GM08714 (cell line): ENCODE measurements around the gene C1QTNF12.

Source experiments
- H3K4me3 ChIP-seq: fragments of 200-500 bp; sonication (Bioruptor generic); 2 replicates; pipeline ENCODE4 v1.5.1; 2014; ENCODE audit warnings: mild to moderate bottlenecking, low read length, inconsistent platforms
- ZNF274 ChIP-seq: IDR thresholded peaks from 2 replicates; pipeline ENCODE4 v1.6.1; 2012; ENCODE audit warnings: mild to moderate bottlenecking, low read depth, low read length

Gene C1QTNF12

DNA sequence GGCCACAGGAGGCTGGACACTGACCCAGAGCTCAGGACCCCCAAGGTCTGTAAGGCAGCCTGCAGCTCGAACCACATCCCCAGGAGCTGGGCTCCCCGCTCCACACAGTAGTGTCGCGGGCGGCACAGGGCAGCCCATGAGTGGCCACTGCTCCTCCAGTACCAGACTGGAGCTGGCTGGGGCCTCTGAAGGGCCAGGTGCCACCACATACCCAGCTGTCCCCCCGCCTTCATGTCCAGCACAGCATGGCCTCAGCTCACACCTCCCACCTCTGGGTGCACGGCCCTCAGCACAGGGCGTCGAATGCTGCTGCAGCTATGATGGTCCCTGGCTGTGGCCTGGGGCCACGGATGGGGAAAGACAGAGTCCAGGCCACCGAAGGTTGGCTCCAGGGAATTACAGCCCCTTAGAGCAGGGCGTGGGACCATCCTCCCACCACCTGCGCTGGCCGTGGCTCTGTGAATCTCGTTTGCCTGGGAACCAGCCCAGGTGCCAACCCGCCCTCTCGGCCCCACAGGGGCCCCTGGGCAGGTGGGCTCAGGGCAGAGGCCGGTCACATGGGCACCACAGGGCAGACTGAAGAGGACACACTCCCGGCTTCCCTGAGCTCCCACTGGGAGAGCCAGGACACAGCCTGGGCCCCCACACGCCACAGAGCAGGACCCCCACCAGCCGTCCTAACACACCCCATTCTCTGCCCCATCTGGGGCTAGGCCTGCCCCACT is 30.5 kb downstream of the C1QTNF12 start:
- H3K4me3 ChIP-seq: no peak overlapping the region
- TF ChIP-seq ZNF274: no peak

DNA sequence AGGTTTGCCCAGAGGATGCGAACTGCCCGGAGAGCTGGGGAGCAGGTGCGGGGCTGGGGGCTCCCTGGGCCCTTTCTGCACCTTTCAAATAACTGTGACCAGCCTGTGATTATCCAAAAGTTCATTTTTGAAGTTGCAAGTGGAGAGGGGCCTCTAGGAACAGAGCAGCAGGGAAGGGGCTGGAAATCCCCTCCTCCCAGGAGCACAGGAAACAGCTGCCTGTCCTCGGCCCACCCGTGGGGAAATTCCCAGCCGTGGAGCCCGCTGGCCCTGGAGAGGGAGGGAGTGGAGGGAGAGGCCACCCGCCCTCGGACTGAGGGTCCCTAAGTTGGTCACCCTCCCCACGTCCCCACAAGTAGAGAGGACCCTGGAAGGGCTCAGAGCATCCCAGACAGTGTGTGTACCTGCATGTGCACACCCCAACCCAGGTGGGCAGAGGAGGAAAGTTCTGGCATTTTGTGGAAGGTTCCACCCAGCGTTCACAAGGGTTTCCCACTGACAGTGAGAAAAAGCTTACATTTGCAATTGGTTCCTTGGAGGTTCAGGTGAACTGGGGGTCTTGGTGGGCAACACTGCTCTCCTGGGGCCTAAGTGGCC is 31.3 kb downstream of the C1QTNF12 start:
- H3K4me3 ChIP-seq: no peak overlapping the region
- TF ChIP-seq ZNF274: no peak

DNA sequence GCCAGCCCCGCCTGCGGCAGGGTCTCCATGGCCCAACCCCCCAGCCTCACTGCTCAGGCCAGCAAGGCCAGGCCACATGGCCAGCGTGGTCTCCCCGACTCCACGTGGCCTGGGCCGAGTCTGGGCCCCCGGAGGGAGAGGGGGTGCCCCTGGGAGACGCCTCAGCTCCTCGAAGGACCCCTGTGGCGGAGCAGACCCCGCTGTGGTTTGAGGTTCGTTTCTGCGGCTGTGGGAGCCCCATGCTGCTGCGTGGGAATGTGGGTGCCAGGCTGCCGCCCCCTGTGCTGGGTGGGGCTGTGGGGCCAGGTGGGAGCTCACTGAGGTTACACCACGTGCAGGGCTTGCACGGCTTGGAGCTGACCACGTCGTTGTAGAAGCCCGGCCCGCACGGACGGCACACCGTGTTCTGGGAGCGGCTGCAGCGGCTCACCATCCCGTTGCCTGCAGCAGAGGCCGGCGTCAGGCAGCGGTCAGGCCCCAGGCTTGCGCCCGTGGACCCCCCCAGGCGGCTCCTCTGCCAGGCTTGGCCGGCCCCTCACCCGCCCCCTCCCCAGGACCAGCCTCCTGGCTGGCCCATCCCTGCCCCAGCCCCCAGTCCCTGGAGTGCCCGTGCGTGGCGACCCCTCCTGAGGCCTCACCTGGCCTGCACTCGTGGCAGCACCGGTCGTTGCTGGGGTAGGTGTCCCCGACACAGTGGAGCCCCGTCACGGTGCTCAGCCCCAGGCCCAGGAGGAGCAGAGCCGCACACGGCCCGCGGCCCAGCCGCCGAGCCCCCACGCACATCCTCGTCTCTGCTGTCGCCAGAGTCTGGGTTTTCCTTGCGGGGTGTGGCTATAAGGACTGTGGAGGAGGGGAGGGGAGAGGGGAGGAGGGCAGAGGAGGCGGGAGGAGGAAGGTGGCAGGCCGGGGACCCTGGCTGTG is 32.9 kb downstream of the C1QTNF12 start, which contains the start of gene TNFRSF4:
TNFRSF4 (minus strand) TSS at position 809 of the 921 bp plus-strand sequence; CDS start at position 783, 26 bp downstream.
- no peak within 1 kb of the TSS for H3K4me3 ChIP-seq
- no peak for TF ChIP-seq ZNF274

GRCh38 chr1:1212780-1213344 is 33.7 kb downstream of the C1QTNF12 start:
- TF ChIP-seq ZNF274: no peak
- no peak overlapping the region; the same call in 1 of the 2 replicates for H3K4me3 ChIP-seq

DNA sequence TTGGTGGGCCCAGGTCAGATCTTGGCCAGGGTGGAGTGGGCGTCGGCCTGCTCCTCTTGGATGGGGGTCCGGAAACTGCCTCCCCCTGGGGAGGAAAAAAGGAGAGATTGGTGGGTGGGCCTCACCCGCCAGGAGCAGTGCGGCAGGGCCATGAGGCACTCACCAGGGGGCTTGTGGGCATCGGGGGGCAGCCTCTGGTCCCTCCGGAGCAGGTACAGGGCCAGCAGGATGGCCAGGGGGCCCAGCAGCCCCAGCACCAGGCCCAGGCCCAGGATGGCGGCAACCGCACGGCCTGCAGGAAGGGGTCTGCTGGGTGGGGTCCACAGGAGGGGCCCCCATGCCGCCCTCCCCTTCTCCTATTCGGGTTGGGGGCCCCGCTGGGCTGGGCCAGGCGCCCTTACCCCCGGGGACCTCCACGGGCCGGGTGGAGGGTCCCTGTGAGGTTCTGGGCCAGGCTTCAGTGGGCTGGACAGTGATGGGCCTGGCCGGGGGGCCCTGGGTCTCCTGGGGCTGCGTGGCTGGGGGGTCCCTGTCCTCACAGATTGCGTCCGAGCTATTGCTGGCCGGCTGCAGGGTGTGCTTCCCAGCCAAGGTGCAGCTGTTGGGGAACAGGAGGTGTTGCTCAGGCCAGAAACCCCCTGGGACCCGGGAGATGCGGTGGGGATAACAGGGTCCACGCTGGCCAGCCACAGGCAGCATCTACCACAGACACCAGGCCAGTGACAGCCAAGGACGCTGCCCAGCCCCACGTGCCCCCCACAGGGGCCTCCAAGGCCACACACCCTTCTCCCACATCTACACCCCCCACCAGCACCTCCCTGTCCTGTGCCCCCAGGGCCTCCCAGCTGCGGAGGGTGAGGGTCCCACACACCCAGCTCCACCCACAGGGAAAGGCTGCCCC is 34.7 kb downstream of the C1QTNF12 start:
- no peak overlapping the region for H3K4me3 ChIP-seq
- TF ChIP-seq ZNF274: no peak

- no peak overlapping the region for H3K4me3 ChIP-seq
These were observed 35.6 kb downstream of the C1QTNF12 start for GRCh38 chr1:1210726-1211540.

GRCh38 chr1:1208713-1209433 is 37.6 kb downstream of the C1QTNF12 start:
- H3K4me3 ChIP-seq: no peak overlapping the region
- no peak for TF ChIP-seq ZNF274

More at GRCh38 chr1:1210726-1211540, 35.6 kb downstream of the C1QTNF12 start:
- TF ChIP-seq ZNF274: no peak

GRCh38 chr1:1207571-1207892 is 39.0 kb downstream of the C1QTNF12 start:
- no peak overlapping the region for H3K4me3 ChIP-seq
- no peak for TF ChIP-seq ZNF274

GRCh38 chr1:1206966-1207531 is 39.5 kb downstream of the C1QTNF12 start:
- no peak for TF ChIP-seq ZNF274
- H3K4me3 ChIP-seq: no peak overlapping the region

DNA sequence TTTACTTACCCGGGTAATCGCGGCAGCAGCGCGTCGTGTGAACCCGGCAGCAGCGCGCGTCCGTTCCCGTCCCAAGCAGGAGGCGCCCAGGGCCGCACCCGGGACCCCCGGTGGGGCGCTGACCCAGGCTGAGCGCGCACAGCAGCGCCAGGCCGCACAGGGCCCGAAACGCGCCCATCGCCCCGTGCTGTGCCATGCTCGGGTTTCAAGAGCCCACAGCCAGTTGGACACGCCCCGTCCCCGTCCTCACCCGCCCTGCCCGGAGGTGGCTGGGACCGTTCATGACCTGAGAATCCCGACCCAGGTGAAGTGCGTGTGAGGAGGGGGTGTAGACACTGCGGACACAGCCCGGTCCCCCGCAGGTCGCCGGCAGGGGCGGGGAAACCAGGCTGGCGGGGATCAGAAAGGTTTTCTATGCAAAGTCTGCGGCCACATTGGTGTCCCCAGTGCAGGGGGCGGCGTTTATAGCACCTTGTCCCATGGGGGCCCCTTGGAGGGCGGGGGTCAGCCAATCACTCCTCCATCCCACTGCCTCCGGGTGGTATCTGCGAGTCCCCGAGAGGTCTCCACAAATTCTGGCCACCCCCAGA is 40.1 kb downstream of the C1QTNF12 start, which contains the start of gene TNFRSF18:
TNFRSF18 (minus strand) TSS at position 217 of the 590 bp plus-strand sequence; CDS start at position 196, 21 bp downstream.
- no peak for TF ChIP-seq ZNF274
- no peak within 1 kb of the TSS; the same call in 1 of the 2 replicates for H3K4me3 ChIP-seq

DNA sequence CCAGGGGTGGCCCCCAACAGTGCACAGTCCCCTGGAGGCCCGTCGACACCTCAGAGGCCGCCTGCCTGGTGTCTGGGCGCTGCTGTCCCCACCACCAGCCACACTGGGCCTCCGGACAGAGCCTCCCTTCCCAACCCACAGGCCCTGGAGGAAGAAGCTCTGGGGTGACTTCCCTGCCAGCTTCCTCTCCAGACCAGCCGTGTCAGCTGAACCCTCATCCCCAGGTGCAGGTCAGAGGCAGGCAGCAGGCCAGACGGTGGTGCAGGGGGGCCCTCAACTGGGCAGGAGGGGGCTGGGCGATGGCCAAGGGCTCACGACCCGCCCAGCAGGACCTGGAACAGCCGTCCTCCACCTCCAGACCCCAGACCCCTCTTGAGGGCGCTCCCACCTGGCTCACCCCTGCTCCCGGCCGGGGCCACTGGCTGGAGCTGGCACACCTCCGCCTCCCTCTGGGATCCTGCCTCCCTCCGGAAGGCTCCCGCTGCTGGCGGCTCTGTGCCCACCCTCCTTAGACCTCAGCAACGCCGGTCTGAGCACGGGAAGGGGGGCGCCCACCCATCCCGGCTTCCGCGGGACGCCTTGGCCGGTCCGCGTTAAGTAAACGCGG is 40.6 kb downstream of the C1QTNF12 start:
- no peak for TF ChIP-seq ZNF274
- H3K4me3 ChIP-seq: no peak overlapping the region; the same call in 1 of the 2 replicates
